ENCODE results near the gene MAN1C1.
A peak's percentile ranks its signal among the peaks of the same experiment; 100 is the strongest.

MAN1C1 gene

GRCh38 chr1:25568090-25568833 is 48.3 kb upstream of the MAN1C1 start (continued):
- no peak for TF ChIP-seq ZFP30 (CRISPR knock-in tag; IDR thresholded peaks at IDR 0.05)
- no peak for TF ChIP-seq CSDC2 (CRISPR knock-in tag; IDR thresholded peaks at IDR 0.05)

- ATAC-seq, result peak; percentile 75
- TF ChIP-seq ZC3H10 (CRISPR knock-in tag; IDR thresholded peaks at IDR 0.05) (no peak), ZFP30 (CRISPR knock-in tag; IDR thresholded peaks at IDR 0.05) (no peak), ZNF8 (CRISPR knock-in tag; IDR thresholded peaks at IDR 0.05) (no peak), POU6F1 (CRISPR knock-in tag; IDR thresholded peaks at IDR 0.05; ENCODE audit: borderline replicate concordance, low read depth) (no peak), SNAI2 (CRISPR knock-in tag; IDR thresholded peaks at IDR 0.05) (no peak), ISL1 (CRISPR knock-in tag; IDR thresholded peaks at IDR 0.05) (no peak), PPARA (CRISPR knock-in tag; IDR thresholded peaks at IDR 0.05; ENCODE audit: borderline replicate concordance) (no peak), TSHZ2 (CRISPR knock-in tag; IDR thresholded peaks at IDR 0.05) (no peak), ZFP3 (CRISPR knock-in tag; IDR thresholded peaks at IDR 0.05) (no peak), ZNF565 (CRISPR knock-in tag; conservative IDR thresholded peaks at IDR 0.05; ENCODE audit: low read depth) (no peak)
- TF ChIP-seq, protein P1, sequence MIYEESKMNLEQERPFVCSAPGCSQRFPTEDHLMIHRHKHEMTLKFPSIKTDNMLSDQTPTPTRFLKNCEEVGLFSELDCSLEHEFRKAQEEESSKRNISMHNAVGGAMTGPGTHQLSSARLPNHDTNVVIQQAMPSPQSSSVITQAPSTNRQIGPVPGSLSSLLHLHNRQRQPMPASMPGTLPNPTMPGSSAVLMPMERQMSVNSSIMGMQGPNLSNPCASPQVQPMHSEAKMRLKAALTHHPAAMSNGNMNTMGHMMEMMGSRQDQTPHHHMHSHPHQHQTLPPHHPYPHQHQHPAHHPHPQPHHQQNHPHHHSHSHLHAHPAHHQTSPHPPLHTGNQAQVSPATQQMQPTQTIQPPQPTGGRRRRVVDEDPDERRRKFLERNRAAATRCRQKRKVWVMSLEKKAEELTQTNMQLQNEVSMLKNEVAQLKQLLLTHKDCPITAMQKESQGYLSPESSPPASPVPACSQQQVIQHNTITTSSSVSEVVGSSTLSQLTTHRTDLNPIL (CRISPR knock-in tag; IDR thresholded peaks at IDR 0.05; ENCODE audit: low read depth), result no peak
- TF ChIP-seq, protein P2, sequence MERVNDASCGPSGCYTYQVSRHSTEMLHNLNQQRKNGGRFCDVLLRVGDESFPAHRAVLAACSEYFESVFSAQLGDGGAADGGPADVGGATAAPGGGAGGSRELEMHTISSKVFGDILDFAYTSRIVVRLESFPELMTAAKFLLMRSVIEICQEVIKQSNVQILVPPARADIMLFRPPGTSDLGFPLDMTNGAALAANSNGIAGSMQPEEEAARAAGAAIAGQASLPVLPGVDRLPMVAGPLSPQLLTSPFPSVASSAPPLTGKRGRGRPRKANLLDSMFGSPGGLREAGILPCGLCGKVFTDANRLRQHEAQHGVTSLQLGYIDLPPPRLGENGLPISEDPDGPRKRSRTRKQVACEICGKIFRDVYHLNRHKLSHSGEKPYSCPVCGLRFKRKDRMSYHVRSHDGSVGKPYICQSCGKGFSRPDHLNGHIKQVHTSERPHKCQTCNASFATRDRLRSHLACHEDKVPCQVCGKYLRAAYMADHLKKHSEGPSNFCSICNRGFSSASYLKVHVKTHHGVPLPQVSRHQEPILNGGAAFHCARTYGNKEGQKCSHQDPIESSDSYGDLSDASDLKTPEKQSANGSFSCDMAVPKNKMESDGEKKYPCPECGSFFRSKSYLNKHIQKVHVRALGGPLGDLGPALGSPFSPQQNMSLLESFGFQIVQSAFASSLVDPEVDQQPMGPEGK (CRISPR knock-in tag; IDR thresholded peaks at IDR 0.05; ENCODE audit: borderline replicate concordance), result no peak
These were observed 47.6 kb upstream of the MAN1C1 start for GRCh38 chr1:25568834-25569596.

GRCh38 chr1:25569597-25570396 is 46.8 kb upstream of the MAN1C1 start:
- no peak for TF ChIP-seq SNAI2 (CRISPR knock-in tag; IDR thresholded peaks at IDR 0.05)
- no peak for TF ChIP-seq TSHZ2 (CRISPR knock-in tag; IDR thresholded peaks at IDR 0.05)
- TF ChIP-seq ZNF8 (CRISPR knock-in tag; IDR thresholded peaks at IDR 0.05), result no peak
- TF ChIP-seq ESRRG (CRISPR knock-in tag; IDR thresholded peaks at IDR 0.05), result no peak
- no peak for ATAC-seq

Measured in SK-N-SH treated with all-trans-retinoic acid at 6 μM for 48 hours (cell line).